AG09319 (cell line): Measurements from ENCODE around the gene P3H1.

Experiments used
- DNase-seq: peaks from one replicate; pipeline ENCODE4 v3.0.0-alpha.2; 2010; ENCODE audit warnings: low read depth; ENCODE audit errors: extremely low read depth
- CTCF ChIP-seq: IDR thresholded peaks from 2 replicates; pipeline ENCODE4 v1.5.1; 2011; ENCODE audit warnings: low read depth, mild to moderate bottlenecking, inconsistent platforms, low read length, moderate library complexity

The P3H1 gene

GRCh38 chr1:42784547-42784945, 17.7 kb upstream of the P3H1 start:
- no peak for DNase-seq
- no peak for TF ChIP-seq CTCF

DNA sequence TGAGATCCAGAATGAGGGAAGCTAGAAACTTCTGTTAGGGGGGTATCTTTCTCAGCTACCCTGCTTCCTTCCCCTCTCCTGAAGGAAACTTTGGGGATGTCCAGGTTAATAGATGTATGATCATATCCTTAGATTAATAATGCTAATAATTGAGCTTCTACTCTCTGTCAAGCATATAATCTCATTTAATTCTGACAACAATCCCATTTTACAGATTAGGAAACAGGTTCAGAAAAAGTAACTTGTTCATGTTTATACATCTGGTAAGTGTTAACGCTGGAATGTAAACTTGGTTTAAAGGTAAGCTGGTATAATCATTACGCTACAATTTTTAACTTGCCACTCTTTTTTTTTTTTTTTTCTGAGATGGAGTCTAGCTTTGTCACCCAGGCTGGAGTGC, 16.3 kb upstream of the P3H1 start:
- no peak for DNase-seq
- no peak for TF ChIP-seq CTCF

GRCh38 chr1:42780176-42780575, 13.3 kb upstream of the P3H1 start:
- no peak for DNase-seq
- TF ChIP-seq CTCF: no peak

GRCh38 chr1:42779725-42780124, 12.9 kb upstream of the P3H1 start:
- no peak for TF ChIP-seq CTCF

GRCh38 chr1:42777852-42778251, 11.0 kb upstream of the P3H1 start:
- DNase-seq: no peak
- peak; percentile 77 for TF ChIP-seq CTCF

More at GRCh38 chr1:42779725-42780124, 12.9 kb upstream of the P3H1 start:
- DNase-seq: no peak

GRCh38 chr1:42776502-42776901, 9.7 kb upstream of the P3H1 start:
- no peak for TF ChIP-seq CTCF
- DNase-seq: no peak

GRCh38 chr1:42774928-42775526, 8.2 kb upstream of the P3H1 start:
- no peak for TF ChIP-seq CTCF
- no peak for DNase-seq
